GM19238 (cell line): ENCODE measurements around the gene CCN2.

Experiments
- DNase-seq: peaks from one replicate; pipeline ENCODE4 v3.0.0; 2011; ENCODE audit warnings: low spot score; ENCODE audit not compliant: insufficient read length

The CCN2 gene

DNA sequence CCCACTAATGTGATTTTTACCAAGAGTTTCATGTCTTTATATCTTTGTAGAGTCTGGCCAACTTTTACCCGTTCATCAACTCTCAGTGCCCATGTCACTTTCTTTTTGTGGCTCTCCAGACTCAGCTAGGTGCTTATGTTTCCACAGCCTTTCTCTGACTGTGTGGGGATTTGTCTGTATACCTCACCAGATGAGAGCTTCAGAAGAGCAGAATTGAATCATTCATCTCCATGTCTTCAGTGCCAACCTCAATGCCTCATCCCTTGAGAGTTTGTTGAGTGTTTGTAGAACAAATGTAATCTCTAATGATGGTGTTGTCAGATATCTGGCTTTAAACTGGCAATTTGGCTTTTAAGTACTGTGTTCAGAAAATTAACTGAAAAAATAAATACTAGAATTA lies 16.8 kb upstream of the CCN2 start:
- DNase-seq = no peak

DNA sequence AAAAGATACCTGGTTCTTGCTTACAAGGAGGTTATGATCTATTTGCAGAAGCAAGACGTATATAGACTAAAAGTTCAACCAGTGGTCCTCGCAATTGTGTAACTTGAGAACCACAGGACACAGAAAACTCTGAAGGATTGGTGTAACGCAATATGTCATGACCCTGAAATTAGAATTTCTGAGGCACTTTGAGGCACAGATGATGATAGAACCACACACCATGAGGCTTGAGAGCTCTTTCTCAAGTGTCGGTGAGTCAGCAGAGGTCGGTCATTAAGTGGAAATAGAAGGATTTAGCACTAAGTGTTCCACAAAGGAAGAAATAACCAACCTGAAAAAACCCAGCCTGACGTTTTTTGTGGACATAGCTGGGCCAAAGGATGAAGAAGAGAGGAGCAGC lies 15.3 kb upstream of the CCN2 start:
- DNase-seq = no peak

DNA sequence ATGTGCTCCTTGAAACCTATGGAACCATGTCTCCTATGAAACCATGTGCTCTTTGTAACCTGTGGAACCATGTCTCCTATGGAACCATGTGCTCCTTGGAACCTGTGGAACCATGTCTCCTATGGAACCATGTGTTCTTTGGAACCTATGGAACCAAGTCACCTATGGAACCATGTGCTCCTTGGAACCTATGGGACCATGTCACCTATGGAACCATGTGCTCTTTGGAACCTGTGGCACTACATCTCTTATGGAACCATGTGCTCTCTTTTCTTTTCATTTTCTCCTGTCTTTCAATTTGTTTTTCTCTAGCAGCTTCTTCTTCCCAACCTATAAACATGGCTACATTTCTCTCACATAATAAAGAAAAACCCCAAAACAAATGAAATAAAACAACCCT lies 11.9 kb upstream of the CCN2 start:
- DNase-seq = no peak

DNA sequence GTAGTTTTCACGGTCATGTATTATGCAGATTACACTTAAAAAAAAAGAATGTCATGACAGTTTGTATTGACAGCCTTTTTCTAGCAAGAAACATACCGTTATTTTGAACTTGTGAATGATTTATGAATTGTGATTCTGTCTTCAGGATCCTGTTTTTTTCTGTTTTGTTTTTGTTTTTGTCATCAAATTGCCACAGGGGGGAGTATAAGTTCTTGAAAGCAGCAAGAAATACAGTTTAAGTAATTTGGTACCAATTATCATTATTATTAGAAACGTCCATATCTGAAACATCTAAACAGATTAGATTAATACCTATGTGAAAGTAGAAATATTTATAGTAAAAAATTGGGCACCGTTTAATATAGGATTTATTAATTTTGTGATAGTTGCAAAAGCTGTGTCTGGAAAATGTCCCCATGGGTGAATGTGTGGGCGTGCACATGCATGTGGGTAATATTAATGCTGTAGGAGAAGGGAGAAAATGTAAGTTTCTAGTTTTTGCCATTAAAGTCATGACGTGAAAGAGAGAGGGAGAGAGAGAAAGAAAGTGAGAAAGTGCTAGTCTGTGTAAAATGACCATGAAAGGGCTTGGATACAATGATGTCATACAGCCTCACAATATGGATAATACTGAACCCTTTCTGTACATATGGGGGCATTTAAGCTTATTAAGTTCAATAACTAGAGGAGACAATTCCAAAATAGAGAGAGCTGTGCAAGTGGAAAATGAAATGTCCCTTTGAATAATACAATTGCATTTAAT lies 9.4 kb upstream of the CCN2 start:
- DNase-seq = no peak

DNA sequence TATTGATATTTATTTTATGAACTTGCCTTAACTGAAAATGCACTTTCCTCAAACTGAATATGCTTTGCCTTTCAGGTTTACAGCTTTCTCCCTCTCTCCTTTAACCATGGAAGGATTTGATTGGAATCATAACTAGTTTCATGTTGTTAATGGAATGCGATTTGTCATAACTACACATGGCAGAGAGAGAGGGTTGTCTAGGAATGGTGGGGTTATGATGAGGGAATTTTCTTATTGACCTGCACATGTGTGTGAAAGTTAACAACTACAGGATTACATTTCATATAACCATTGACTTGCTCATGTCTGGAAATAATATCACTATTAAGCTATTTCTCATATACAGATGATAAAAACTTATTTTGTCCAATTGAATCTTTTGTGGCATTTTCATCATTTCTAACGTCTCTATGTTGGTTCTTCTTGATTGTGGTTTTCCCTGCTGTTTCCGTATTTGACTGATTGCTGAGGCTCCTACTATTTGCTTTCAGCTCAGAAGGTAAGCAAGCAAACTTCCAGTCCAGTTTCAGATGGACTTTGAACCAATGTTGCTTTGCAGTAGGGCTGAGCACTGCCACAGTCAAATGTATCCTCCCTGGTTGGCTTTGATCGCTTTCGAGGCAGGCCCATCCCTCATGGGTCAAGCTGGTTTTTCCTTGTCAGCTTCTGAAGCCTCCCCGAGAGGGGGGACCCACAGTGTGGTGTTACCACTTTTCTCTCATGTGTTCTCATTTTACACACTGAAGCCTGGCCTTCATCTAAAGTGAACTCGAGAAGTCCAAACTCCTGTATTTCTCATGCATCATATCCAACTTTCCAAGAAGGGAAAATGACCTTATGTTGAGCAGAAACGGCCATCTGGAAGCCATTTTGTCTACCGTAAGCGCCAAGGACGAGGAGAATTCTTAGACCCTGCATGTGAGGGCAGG lies 7.6 kb upstream of the CCN2 start:
- DNase-seq = no peak

DNA sequence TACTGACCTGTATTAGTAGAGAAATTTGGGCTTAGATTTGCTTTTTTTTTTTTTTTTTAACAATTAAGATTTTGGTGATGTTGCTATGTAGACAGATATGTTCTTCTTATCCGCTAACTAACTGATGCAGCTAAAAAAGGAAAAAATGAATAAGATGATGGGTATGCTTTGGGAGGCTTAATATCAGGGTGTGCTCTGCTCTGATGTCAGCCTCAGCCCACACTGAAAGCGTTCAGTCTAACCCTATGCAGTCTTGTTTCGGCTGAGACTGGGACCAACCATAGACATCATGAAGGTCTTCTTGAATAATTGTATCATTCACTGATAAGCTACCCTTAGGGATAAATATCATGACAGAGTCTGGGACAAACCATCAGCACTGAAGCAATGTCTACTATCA lies 6.9 kb upstream of the CCN2 start:
- DNase-seq = no peak

DNA sequence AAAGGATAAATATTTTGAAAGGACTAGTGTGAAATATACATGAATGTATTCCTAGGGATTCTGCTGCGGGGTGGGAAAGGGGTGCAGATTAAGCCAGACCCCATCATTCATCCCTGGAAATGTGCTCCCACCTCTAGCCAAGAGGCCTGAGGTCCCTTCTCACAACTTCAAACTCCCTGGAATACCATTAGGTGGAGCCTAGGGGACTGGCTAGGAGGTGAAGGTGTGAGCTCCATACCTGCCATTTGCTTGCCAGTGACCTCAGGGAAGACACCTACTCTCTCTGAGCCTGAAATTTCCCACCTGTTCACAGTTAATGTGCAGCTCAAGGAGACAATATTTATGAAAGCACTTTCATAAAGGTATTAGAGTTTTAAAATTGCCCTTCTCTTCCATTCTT lies 4.7 kb upstream of the CCN2 start:
- no peak for DNase-seq

DNA sequence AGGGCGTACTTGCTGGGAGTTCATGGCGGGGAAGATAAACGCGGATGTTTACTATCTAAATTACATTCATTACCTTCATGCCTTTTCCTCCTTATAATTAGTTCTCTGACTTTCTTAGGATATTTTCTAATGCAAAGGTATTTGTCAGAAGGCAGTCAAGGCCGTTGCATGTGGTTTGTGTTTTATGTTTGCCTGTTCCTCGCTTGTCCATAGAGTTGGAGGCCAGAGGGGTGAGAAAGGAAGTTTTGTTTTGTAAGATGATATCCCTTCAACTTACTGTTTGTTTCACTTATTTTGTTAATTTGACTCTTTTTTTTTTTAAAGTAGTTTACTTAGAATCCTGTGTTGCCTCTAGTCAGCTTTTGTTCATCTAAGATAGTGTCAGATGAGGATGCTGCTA lies 4.0 kb upstream of the CCN2 start:
- no peak for DNase-seq

DNA sequence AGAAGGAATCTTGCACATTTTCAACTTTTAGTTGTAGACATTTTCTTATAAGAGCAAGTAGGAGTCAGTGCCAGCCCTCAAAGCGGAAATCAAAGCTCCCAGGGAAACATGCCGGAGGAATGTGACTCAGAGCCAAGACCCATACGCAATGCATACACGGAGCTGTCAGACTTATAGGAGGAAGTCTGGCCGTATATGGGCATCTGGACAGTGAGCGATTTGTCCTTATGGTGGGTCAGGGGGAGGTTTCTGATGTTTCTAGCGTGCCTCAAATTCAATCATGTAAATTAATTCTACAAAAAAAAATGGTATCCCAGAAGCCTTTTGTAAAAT lies 3.6 kb upstream of the CCN2 start:
- no peak for DNase-seq

DNA sequence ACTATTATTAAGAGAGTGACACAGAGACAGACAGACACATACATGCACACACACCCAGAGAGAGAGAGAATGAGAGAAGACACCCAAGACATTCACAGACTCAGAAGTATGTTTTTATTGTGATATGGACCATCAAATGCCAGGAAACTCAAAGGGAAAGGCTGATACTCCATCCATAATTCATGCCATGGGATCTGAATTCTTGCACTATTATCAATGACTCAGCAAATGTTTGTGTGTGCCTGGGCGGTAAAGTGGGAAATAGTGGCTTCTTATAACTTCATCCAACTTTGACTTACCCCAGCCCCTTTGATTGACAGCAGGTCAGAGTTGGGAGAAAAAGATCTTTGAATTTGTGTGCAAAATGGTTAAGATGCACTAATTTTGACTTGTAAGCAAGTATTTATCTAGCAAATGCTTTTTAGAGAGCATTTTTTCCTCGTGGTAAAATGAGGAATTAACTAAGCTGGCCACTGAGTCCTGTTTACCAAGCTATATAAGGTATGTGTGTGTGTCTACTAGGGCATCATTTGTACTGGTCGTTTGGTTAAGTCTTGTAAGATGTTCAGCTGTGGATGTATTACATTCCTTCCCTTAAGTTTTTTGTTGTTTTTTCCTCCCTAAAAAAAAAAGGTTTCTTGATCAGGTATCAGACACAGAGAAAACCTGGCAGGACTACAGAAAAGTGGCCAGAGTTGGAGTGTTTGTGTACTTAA lies 3.0 kb upstream of the CCN2 start:
- DNase-seq = no peak

DNA sequence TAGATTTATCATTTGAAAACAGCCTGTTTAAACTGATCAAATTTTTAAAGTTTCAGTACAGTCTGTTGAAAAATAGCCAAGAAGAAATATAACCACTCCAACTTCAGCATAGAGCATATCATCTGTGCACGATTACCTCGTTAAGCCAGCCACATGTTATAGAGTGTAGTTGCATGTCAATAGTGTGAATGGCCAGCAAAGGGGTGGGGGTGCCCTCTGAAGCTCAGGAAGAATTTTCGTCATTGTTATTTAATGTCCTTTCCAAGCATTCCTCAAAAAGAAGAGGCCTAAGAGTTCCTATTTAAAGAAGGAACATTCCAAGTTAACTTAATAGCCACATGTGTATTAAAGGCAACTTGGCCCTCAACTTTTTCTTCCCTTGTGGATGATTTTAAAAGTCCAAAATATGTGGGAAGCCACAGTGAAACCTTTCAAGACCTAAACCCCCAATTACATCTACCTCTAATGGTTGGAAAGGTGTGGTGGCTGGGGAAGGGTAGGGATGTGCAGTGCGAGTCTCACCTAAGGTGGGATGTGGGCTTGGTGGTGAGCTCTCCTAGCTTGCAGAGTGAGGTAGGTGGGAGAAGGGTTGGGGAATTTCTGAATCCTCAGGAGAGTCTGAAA lies 1.8 kb upstream of the CCN2 start:
- DNase-seq = no peak

DNA sequence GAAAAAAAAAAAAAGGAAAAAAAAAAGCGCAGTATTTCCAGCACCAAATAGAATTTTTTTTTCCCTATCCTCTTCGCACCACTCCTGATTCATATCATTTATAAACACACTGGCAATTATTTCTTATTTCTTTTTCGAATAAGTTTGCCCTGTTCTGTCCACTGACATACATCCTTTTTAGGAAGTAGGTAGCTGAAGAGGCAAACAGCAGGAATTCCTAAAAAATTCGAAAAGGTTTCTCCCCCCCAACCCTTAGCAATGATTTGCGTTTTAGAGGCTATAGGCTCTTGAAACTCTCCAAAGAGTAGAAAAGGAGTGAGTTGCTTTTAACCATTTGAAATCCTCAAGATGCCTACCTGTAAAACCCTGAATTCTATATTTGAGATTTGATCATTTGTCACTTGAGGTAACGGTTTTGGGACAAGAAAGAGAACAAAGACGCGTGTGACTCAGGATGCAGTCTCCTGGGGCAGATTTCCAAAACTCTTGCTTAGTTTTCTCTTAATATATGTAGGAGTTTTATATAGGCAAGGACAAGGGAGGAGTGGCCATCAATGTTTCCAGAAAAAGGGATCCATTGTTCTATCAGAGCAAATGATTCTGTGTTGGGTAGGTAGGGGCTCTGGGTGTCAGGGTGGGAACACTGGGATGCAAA lies 531 bp upstream of the CCN2 start:
- DNase-seq = no peak

DNA sequence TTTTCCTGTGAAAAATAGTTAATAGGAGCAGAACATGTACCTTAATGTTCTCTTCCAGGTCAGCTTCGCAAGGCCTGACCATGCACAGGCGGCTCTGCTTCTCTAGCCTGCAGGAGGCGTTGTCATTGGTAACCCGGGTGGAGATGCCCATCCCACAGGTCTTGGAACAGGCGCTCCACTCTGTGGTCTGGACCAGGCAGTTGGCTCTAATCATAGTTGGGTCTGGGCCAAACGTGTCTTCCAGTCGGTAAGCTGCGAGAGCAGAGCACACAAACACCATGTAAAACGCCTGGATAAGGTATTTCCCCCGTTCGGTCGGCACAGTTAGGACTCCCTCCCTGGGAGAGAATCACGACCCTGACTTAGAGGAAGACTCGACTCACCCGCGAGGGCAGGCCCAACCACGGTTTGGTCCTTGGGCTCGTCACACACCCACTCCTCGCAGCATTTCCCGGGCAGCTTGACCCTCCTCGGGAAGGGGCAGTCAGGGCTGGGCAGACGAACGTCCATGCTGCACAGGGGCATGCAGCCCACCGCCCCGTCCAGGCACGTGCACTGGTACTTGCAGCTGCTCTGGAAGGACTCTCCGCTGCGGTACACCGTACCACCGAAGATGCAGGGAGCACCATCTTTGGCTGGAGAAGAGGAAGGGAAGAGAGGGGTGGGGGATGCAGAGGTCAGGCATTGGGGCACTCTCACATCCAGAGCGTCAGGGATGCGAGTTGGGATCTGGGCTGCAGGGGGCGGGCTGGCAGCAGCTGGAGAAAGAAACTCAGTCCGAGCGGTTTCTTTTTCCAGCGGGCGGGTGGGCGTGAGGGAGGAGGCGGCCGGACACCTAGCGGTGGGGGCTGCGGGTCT lies 1.0 kb downstream of the CCN2 start:
- no peak for DNase-seq

DNA sequence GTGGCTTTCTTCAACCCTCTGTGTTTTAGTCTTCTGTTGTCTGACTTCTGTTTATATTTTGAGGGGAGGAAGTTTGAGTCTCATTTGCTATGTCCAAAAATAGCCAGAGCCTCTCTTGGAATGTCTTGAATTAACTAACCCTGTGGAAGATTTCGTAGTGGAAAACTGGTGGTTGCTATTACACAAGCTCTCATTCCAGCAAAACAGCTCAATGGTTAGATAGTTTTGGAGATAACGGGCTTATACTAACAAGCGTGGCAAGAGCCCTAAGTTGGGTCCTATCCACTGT lies 1.6 kb downstream of the CCN2 start:
- DNase-seq = no peak

DNA sequence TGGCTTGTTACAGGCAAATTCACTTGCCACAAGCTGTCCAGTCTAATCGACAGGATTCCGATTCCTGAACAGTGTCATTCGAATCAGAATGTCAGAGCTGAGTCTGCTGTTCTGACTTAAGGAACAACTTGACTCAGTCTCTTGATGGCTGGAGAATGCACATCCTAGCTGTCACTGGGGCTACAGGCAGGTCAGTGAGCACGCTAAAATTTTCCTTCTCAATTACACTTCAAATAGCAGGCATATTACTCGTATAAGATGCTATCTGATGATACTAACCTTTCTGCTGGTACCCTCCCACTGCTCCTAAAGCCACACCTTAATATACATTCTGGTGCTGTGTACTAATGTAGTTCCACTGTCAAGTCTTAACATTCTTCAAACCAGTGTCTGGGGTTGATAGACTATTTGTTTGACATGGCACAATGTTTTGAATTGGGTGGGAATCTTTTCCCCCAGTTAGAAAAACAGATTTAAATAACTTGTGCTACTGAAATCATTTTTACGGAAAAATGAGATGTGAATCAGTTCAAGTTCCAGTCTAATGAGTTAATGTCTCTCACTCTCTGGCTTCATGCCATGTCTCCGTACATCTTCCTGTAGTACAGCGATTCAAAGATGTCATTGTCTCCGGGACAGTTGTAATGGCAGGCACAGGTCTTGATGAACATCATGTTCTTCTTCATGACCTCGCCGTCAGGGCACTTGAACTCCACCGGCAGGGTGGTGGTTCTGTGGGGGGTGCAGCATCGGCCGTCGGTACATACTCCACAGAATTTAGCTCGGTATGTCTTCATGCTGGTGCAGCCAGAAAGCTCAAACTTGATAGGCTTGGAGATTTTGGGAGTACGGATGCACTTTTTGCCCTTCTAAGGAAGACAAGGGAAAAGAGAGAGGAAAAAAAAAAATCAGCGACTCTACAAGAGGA lies 2.2 kb downstream of the CCN2 start:
- DNase-seq = no peak

DNA sequence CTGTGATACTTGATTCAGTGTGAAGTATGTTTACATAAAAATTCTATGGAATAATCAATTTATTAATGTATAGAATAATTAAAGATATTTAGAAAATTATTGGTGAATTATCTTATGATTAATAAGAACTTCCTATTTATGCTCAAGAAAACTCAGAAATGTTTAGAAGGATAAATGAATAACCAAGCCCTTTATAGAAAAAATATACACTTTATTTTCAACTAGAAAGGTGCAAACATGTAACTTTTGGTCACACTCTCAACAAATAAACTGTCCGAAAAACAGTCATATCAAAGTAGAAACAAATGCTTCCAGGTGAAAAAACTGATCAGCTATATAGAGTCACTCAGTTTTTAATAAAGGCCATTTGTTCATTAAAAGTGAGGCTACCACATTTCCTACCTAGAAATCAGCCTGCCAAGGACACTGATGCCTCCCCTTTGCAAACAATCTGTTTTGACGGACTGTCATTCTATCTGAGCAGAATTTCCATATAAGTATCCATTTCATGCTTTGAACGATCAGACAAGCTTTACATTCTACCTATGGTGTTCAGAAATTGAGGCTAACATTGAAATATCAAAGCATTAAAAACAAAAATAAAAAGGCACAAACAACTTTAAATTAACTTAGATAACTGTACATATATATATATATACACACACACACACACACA lies 3.0 kb downstream of the CCN2 start:
- DNase-seq = no peak

DNA sequence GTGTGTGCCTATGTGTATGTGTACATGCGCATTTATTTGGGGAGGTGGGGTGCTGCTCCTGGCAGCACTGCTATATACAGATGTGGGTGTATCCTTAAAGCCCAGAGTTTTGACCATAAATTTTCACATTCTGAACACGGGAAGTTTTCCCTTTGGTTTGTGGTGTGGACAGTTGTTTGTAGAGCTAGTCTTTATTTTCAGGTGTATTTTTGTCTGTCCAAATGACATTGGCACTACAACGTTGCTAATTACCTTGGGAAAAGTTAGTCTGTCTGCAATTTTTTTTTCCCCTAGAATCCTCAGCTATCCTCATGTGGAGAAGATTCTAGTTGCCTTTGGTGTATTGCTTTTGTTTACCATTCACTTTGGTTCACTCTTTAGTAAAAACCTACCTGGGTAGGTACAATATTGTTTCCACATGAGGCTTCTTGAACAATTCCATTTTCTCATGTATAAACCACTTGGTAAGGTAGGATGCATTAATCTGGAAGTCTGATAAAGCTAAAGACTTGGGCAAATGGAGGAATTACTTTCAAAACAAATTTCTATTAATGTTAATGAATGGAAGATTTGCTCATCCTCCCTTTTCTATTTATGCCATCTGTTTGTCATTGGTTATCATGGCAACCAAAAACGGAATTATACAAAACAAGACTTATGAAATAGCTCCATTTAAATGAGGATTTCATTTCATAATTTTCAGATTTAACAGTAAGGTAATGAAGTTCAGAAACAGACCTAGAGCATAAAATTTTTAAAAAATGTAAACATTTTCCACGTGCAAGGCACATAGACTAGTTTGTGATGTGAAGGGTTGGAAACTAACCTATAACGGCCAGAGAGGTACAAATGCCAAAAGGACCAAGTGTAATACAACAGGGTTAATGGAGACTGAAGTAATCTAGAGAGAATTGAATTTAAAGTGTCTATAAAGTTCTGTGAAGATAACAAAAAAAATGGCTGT lies 3.9 kb downstream of the CCN2 start:
- DNase-seq = no peak
